NCI-H2227 (cell line): ENCODE measurements around the gene ERAP2.
"Not testable (repeated sequence)": the region's sequence is repeated elsewhere in the genome, so short reads cannot be mapped to it uniquely, and the experiment has no call there.

ENCODE experiments used
- DNase-seq: peaks from one replicate; lab custom pipeline; 2025; ENCODE audit not compliant: unreplicated experiment; lab: John Stamatoyannopoulos, UW

ERAP2 gene

DNA sequence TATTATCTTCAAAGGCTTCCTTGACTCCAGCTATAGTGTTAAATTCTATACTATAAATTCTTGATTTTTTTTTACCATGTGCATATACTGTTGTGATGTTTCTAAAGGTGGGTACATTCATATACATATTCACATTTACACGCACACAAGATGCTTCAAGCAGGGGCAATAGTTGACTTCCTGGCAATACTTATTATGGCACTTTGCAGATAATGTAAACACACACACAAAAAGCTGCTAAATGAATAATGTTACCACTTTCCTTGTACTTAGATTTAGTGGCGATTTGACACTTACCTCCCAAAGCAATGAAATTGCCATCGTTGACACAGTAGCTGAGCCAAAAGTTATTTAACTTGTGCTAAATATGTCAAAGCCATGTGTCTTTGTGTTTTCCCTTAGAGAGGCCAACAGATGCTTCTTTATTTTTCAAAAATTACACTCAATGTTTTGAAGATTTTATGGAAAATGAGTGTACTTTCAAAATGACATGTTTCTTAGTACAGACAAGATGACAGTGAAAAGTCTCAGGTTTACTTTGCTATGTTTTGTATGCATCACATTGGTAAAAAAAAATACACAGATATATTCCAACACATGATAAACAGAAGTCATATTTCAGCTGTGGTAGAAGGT lies 12.2 kb upstream of the ERAP2 start:
- no peak for DNase-seq

DNA sequence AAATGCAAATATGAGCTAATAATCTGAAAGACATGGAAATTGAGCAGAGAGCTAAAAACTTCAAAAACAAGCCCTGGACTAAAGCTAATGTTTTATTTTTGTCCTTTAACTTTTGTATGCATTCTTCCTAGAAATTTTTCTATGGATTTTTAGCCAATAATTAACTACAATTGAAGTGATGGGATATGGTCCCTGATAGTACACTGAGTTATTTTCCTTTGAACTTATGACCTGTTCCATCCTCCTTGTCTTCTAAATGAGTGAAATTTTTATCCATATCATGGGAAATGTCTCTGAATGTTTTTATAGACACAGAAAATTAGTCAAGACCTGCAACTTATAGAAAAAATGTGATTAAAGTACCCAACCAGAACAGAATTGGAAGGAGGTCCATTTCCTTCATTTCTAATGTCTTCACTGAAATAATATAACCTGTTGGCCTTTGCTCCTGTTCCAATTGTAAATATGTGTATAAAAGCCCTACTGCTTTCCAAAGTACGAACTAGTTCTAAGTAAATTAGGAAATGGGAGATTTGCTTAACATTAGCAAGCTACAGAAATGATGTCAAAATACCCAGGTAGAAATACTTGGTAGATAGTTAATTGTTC lies 11.3 kb upstream of the ERAP2 start:
- DNase-seq: no peak

DNA sequence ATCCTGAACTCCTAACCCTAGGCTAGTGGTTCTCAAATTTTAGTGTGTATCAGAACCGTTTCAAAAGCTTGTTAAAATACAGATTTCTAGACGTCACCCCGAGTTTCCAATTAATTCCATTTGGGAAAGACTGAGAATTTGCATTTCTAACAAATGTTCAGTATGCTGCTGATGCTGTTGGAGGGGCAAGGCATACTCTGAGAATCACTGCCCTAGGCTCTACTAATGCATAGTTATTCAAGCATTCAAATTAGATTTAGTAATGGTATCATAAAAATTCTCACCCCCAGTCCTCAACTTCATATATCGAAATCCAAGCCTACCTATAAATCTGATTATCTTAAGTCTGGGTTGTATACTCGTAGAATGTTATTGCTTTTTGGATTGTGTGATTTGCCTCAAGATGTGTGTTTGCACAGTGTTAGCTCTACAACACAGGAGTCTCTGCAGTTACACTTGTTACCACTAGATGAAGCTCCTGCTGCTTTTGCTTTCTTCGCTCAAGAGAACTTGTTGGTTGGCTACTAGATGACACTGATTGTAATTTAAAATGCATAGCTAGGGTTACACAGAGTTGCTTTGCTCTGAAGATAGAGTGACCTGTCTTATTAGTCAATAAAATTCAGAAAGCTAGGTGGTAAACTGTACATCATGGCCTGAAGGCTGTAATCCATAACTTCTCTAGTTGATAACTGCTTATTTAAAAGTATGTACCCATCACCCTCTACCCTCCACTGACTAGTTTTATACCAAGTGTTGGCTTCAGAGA lies 7.5 kb upstream of the ERAP2 start:
- peak; percentile 49 for DNase-seq

GRCh38 chr5:96869372-96869641 lies 7.0 kb upstream of the ERAP2 start:
- no peak for DNase-seq

- DNase-seq: no peak
These were observed 5.9 kb upstream of the ERAP2 start for GRCh38 chr5:96870094-96871026.

DNA sequence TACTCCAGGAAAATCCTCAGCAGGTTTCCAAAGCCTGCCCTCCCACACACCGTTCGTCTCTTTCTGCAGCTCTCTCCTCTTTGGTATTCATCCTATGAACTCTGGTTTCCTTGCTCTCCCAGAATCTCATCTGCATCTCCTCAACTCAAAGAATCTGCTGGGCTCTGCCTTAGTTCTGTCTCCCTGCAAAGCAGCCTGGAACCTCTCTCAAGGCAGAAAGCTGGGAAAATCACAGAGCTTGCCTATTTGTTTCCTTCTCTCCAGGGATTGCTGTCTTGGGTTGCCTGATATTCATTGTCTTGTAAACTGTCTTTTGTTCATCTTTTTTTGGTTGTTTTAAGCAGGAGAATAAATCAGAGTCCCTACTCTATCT lies 5.3 kb upstream of the ERAP2 start:
- no peak for DNase-seq

DNA sequence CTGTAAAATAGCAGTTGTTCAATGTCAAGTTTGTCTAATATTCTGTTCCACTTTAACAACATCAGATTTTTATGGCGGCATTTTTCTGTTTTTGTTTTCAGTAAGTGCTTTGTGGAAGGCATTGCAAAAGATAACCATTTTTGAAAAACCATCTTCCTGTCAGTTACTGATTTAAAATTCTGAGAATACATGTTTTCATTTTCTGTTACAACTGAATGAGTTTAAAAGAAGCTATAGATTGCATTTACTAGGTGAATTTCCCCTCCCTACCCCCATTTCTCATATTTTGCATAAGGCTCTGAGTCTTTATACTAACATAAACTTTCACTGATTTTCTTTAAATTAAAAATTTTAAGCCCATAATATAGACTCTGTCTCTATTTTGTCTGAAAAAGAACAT lies 4.6 kb upstream of the ERAP2 start:
- DNase-seq: no peak

GRCh38 chr5:96873449-96873848 lies 2.9 kb upstream of the ERAP2 start:
- no peak for DNase-seq

DNA sequence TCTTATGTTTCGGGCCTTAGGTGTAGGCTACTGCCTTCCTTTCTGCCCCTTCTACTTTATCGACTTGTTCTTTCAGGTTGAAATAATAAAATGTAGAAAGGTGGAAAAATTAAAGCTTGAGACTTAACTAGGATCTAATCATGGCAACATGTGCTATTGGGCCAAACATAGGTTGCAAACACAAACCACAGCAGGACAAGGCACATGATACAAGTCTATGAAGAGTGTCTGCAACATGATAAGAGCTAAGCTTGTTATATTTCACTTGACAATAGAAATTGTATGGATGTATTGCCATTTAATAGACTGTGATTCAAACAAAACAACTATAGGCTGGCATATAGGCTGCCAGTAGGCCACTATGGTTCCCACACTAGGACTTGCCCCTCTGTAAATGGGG lies 1.7 kb upstream of the ERAP2 start:
- no peak for DNase-seq

GRCh38 chr5:96875791-96876291 lies 459 bp upstream of the ERAP2 start:
- peak; percentile 27 for DNase-seq

DNA sequence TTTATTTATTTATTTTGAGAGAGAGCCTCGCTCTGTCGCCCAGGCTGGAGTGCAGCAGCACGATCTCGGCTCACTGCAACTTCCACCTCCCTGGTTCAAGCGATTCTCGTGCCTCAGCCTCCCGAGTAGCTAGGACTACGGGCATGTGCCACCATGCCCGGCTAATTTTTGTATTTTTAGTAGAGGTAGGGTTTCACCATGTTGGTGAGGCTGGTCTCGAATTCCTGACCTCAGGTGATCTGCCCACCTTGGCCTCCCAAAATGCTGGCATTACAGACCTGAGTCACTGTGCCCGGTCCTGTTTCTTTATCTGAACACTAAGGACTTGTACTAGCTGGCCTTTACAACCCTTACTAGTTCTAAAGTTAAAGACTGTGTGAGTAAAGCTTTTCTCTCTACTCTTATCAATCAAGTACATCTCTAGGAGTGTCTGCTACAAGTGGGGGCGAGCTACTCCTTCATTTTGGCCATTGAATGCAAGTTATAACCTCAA lies 723 bp downstream of the ERAP2 start:
- DNase-seq: not testable (repeated sequence)

- no peak for DNase-seq
These were observed 3.4 kb downstream of the ERAP2 start for GRCh38 chr5:96879665-96880064.

GRCh38 chr5:96880444-96881164 lies 4.3 kb downstream of the ERAP2 start:
- no peak for DNase-seq

DNA sequence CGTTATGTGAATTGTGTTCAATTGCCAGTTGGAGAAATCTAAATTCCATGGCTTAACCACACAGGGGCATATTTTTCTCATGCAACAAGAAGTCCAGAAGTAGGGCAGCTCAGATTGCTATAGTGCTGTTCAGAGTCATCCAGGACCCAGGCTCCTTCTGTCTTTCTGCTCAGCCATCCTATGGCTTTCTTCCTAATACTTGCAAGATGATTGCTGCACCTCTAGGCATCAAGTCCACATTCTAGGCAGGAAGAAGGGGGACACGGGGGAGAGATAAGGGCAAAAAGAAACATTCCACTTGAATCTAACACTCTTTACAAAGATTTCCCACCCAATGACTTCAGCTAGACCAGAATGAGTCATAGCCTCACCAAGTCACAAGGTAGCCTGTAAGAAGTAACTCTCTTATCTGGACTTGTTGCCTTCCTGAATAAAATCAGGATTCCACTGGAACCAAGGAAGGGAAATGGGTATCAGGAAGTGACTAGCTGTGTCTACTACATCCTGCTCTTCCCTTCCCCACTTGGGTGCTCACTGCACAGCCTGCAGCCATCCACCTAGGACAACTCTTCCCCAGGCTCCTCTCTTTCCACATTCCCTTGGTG lies 5.3 kb downstream of the ERAP2 start:
- no peak for DNase-seq

- DNase-seq: no peak
These were observed 7.6 kb downstream of the ERAP2 start for GRCh38 chr5:96883871-96884270.

- no peak for DNase-seq
These were observed 8.7 kb downstream of the ERAP2 start for GRCh38 chr5:96884995-96885394.

- no peak for DNase-seq
These were observed 9.4 kb downstream of the ERAP2 start for GRCh38 chr5:96885518-96886338.

GRCh38 chr5:96893342-96893741 lies 17.0 kb downstream of the ERAP2 start:
- no peak for DNase-seq

DNA sequence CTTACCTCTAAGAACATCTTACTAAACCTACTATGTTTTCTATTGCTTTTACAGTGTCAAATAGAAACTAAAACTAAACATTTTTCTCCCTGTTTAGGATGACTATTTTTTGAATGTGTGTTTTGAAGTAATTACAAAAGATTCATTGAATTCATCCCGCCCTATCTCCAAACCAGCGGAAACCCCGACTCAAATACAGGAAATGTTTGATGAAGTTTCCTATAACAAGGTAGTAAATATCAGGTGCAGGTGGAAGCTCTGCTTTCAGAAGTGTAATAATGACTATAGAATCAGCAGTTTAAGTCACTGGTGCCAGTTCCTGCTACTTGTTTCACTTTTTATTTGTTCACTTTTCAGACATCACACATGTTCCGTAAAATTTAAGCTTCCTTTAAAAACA lies 20.0 kb downstream of the ERAP2 start:
- no peak for DNase-seq
